ENCODE results near the gene RCAN1.
A peak's percentile ranks its signal among the peaks of the same experiment; 100 is the strongest.
"Not testable (repeated sequence)": the region's sequence is repeated elsewhere in the genome, so short reads cannot be mapped to it uniquely, and the experiment has no call there.

The RCAN1 gene

DNA sequence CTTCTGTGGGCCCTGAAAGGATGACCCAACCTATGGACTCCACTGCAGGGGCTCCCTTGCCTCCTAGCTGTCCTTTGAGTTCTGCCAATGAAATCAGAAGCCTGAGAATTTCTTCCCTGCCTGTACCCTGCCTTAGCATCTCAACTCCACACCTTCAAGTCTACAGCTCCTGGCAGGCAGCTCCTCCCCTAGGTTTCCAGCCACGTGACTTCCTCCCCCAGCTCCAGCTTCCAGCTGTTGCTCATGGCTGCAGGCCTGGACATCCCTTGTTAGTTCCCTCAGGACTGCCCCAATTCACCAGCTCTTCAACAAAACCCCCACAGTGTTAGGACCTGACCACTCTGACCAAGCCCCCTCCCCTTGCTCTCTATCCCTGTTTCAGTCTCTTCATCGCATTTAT is 2.4 kb downstream of the RCAN1 start:
- Mint-ChIP-seq H3K4me1 (ENCODE audit: low read depth) (peaks cover 35% of the 10 kb centered on the region), H3K27ac (no peak overlapping the region), H3K4me3 (no peak overlapping the region), H3K36me3 (ENCODE audit: low read depth) (peaks cover 3% of the 10 kb centered on the region), H3K27me3 (no peaks in the 10 kb centered on the region), H3K9me3 (no peaks in the 10 kb centered on the region)
- DNase-seq: no peak

DNA sequence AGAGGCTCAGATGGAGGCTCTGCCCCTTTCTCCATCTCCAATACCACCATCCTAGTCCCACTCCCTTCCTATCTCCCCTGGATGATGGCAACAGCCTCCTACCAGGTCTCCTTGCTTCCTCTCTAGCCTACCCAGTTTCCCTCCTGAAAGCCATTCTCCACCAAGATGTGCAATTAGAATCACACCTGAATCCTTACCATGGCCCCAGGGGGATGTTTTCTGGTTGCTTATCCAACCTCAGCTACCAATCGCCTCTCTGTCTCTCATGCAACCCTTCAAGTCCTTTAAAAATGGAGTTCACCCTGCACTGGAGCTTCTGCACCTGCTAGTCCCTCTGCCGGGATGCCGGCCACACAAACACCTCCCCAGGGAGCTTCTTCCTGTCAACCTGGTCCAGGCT is 2.9 kb downstream of the RCAN1 start:
- DNase-seq: no peak
- no peaks in the 10 kb centered on the region for H3K27me3 Mint-ChIP-seq
- H3K4me1 Mint-ChIP-seq (ENCODE audit: low read depth): peaks cover 35% of the 10 kb centered on the region
- no peaks in the 10 kb centered on the region for H3K9me3 Mint-ChIP-seq
- H3K27ac Mint-ChIP-seq: no peak overlapping the region
- H3K4me3 Mint-ChIP-seq: no peak overlapping the region
- peaks cover 3% of the 10 kb centered on the region for H3K36me3 Mint-ChIP-seq (ENCODE audit: low read depth)

DNA sequence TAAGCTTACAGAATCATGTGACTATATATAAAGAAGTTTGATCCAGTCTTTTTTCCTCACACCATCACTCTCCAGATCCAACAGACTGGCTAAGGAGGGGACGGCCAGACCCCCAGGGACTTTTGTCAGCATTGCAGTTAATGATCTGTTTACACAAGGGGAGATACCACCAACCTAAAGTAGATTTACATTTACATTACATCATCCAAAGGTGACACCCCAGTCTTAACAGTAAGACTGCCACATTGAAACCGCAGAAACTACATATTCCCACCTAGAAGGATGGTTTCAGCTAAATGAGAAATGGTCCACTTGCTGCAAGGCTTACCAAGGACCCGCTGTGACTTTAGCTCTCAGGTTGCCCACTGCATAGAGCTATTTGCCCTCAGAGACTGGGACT is 3.4 kb downstream of the RCAN1 start:
- Mint-ChIP-seq H3K27ac (no peak overlapping the region), H3K27me3 (no peaks in the 10 kb centered on the region), H3K4me1 (ENCODE audit: low read depth) (peaks cover 35% of the 10 kb centered on the region), H3K9me3 (no peaks in the 10 kb centered on the region), H3K36me3 (ENCODE audit: low read depth) (peaks cover 3% of the 10 kb centered on the region), H3K4me3 (no peak overlapping the region)
- no peak for DNase-seq

DNA sequence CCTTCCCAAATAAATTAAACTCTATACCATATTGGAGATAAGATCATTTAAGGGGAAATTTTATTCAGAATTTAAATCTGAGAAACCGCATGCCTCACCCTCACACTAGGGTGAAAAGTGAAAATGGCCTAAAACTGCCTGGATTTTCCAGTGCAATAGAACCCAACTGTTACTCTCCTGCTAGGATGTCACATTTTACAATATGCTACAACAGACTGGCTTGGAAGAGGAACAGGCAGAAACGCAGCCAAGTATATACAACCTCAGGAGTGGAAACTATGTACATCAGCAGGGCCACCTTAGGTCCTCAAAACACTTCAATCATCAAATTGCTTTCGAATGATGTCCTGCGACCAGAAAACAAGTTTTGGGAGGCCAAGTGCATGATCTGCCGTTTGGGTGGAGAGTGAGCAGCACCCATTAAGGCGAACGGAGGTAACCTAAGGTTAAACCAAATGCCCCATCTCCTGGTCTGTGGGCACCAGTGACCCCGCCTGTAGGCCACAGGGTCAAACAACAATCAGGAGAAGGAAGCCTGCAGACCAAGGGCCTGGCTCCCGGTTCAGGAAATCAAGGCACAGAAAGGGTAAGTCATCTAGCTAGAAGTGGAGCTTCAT is 4.9 kb downstream of the RCAN1 start:
- H3K4me1 Mint-ChIP-seq (ENCODE audit: low read depth): peaks cover 30% of the 10 kb centered on the region
- no peak overlapping the region for H3K4me3 Mint-ChIP-seq
- DNase-seq: no peak
- H3K27ac Mint-ChIP-seq: no peak overlapping the region
- no peaks in the 10 kb centered on the region for H3K9me3 Mint-ChIP-seq
- no peaks in the 10 kb centered on the region for H3K27me3 Mint-ChIP-seq
- peaks cover 3% of the 10 kb centered on the region for H3K36me3 Mint-ChIP-seq (ENCODE audit: low read depth)

DNA sequence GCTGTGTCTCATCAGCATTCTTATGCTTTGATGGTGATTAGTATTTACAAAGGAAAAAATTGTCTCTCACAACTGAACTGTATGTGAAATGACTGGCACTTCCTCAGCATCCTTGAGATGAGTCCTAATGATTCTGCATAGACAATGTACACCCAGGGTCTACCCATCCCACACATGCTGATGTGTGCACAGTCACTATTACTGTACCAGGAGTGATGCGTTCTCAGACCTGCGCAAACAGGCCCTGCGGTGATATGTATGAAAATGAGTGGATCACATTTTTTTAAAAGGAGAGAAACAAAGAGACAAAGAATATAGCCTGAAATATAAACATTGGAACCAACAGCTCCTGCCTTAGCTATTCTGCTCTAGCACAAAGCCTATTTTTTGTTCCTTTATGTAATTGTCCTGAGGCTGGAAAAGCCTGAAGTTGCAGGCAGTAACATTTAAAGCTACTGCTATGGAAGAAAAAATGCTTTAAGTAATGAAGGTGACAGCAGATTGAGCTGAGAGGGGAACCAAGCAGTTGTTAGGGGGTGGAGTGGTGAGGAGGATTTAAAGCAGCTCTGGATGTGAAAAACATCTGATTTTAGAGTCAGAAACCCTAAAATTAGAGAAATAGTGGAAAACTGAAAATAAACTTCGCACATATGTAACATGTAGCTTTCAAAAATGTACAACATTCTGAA is 5.5 kb downstream of the RCAN1 start:
- H3K4me1 Mint-ChIP-seq (ENCODE audit: low read depth): peaks cover 30% of the 10 kb centered on the region
- DNase-seq: no peak
- no peaks in the 10 kb centered on the region for H3K9me3 Mint-ChIP-seq
- no peaks in the 10 kb centered on the region for H3K27me3 Mint-ChIP-seq
- H3K4me3 Mint-ChIP-seq: no peak overlapping the region
- no peak overlapping the region for H3K27ac Mint-ChIP-seq
- H3K36me3 Mint-ChIP-seq (ENCODE audit: low read depth): peaks cover 3% of the 10 kb centered on the region

DNA sequence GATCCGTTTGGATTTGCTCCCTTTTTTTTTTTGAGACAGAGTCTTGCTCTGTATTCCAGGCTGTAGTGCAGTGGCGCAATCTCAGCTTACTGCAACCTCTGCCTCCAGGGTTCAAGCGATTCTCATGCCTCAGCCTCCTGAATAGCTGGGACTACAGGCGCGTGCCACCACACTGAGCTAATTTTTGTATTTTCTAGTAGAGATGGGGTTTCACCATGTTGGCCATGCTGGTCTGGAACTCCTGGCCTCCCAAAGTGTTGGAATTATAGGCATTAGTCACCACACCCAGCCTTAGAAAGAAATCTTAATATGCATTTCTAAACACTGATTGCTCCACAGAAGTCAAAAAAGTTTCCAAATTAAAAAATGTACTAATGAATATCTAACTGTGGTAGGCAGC is 7.5 kb downstream of the RCAN1 start:
- H3K4me1 Mint-ChIP-seq (ENCODE audit: low read depth): peaks cover 13% of the 10 kb centered on the region
- not testable (repeated sequence) for H3K9me3 Mint-ChIP-seq; H3K27me3 Mint-ChIP-seq; DNase-seq; H3K27ac Mint-ChIP-seq; H3K4me3 Mint-ChIP-seq; H3K36me3 Mint-ChIP-seq (ENCODE audit: low read depth)

DNA sequence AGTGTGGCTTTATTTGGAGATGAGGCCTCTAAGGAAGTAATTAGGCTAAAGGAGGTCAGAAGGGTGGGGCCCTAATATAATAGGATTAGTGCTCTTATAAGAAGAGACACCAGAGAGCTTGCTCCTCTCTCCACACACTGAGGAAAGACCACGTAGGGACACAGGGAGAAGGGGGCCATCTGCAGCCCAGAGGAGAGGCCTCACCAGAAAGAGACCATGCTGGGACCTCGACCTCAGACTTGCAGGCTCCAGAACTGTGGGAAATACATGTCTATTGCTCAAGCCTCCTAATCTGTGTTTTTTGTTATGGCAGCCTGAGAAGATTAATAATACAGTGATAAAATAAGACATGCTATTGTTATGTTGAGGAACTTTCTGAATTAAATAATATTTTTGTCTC is 8.3 kb downstream of the RCAN1 start:
- H3K9me3 Mint-ChIP-seq: no peaks in the 10 kb centered on the region
- H3K27ac Mint-ChIP-seq: no peak overlapping the region
- no peak overlapping the region for H3K4me3 Mint-ChIP-seq
- no peaks in the 10 kb centered on the region for H3K36me3 Mint-ChIP-seq (ENCODE audit: low read depth)
- no peaks in the 10 kb centered on the region for H3K27me3 Mint-ChIP-seq
- H3K4me1 Mint-ChIP-seq (ENCODE audit: low read depth): peaks cover 9% of the 10 kb centered on the region
- no peak for DNase-seq

DNA sequence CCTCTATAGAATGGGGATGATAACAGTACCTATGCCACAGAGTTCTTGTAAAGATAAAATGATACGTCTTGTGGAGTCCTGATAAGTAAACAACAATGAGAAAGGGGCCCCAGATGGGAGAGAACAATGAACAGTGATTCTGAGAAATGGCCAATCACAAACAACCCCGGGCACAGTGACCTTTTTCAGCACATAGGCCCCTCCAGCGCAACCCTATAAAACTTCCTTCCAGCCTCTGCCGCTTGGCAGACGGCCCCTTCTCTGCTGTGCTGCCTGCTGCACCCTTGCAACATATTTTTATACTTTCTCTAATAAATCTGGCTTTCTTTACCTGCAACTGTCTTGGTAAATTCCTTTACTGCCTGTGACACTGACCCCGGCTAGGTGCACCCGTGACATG is 8.9 kb downstream of the RCAN1 start:
- H3K27me3 Mint-ChIP-seq: no peaks in the 10 kb centered on the region
- DNase-seq: no peak
- no peaks in the 10 kb centered on the region for H3K9me3 Mint-ChIP-seq
- no peak overlapping the region for H3K4me3 Mint-ChIP-seq
- no peak overlapping the region for H3K27ac Mint-ChIP-seq
- H3K4me1 Mint-ChIP-seq (ENCODE audit: low read depth): peaks cover 9% of the 10 kb centered on the region
- no peaks in the 10 kb centered on the region for H3K36me3 Mint-ChIP-seq (ENCODE audit: low read depth)

DNA sequence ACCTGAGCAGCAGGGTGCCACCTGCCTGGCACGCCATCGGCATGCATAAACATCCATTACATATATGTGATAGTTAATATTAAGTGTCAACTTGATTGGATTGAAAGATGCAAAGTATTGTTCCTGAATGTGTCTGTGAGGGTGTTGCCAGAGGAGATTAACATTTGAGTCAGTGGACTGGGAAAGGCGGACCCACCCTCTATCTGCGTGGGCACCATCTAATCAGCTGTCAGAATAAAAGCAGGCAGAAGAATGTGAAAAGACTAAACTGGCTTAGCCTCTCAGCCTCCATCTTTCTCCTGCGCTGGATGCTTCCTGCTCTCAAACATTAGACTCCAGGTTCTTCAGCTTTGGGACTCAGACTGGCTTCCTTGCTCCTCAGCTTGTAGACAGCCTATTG is 10.0 kb downstream of the RCAN1 start:
- not testable (repeated sequence) for DNase-seq; H3K27me3 Mint-ChIP-seq; H3K27ac Mint-ChIP-seq; H3K4me3 Mint-ChIP-seq; H3K4me1 Mint-ChIP-seq (ENCODE audit: low read depth); H3K36me3 Mint-ChIP-seq (ENCODE audit: low read depth); H3K9me3 Mint-ChIP-seq

DNA sequence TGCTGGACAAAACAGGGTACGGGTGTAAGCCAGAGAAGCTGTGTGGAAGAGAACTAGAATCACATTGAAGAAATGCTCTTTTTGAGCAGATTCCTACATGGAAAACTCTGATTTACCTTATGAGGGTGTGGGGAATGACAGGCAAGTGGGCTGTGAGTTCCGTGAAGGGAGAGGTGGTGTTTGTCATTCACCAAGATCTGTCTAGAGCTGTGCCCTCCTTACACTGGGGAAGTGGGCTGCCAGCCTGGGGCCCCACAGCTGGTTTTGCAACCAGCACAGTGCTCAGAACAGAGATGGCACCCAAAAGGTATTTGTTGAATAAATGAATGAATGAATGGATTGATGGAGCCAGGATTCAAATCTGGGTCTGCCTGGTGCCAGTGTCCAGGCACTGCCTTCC is 10.4 kb downstream of the RCAN1 start:
- Mint-ChIP-seq H3K36me3 (ENCODE audit: low read depth) (no peaks in the 10 kb centered on the region), H3K27ac (no peak overlapping the region), H3K4me3 (no peak overlapping the region), H3K4me1 (ENCODE audit: low read depth) (peaks cover 4% of the 10 kb centered on the region), H3K27me3 (no peaks in the 10 kb centered on the region), H3K9me3 (no peaks in the 10 kb centered on the region)
- no peak for DNase-seq

DNA sequence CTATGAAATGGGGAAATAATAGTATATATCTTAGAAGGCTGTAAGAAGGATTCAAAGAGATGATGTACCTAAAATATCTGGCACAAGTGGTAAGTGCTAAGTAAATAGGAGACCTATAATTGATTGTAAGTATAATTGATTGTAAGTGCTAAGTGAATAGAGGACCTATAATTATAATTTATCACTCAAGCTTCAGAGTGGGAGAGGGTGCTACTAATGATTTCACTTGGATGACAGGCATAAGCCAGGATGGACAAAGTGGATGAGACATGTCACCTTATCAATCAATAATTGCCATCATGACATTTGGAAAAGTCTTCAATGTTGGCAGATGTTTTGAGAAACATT is 11.2 kb downstream of the RCAN1 start:
- no peak for DNase-seq
- Mint-ChIP-seq H3K27me3 (no peaks in the 10 kb centered on the region), H3K4me3 (no peak overlapping the region), H3K36me3 (ENCODE audit: low read depth) (no peaks in the 10 kb centered on the region), H3K27ac (no peak overlapping the region), H3K9me3 (no peaks in the 10 kb centered on the region), H3K4me1 (ENCODE audit: low read depth) (peaks cover 6% of the 10 kb centered on the region)

DNA sequence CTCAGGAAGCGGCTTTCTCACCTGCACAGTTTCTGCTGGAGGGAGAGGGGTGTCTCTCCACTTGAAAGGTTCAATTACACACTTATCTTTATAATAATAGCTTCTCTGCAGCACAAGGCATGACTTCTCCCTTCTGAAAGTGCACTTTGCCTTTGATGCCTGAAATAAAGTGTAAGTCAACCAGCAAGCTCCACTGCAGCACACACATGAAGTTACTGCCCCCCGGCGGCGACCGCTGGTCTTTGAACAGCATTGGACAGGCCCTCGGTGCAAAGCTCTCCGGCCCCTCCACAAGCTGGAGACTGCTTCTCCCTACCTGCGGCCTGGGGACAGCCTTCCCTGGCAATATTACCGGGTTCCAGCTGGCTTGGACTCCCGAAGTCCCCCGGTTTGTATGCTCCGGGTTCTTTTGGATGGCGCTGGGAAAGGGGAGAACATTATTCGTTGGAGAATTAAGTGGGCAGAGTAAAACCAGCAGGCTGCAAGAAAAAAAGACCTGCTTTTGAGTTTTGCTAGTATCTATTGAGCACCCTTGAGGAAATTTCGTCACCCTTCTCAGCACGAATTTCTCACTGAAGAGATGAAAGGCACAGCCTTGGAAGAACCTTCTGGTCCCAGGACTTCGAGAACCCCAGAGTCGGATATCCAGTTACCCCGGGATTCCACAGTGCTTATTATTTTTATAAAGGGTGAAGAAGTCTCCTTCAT is 11.8 kb downstream of the RCAN1 start:
- Mint-ChIP-seq H3K4me1 (ENCODE audit: low read depth) (peaks cover 6% of the 10 kb centered on the region), H3K36me3 (ENCODE audit: low read depth) (no peaks in the 10 kb centered on the region), H3K9me3 (no peaks in the 10 kb centered on the region), H3K27me3 (no peaks in the 10 kb centered on the region), H3K27ac (no peak overlapping the region), H3K4me3 (no peak overlapping the region)
- peak; percentile 77 for DNase-seq

DNA sequence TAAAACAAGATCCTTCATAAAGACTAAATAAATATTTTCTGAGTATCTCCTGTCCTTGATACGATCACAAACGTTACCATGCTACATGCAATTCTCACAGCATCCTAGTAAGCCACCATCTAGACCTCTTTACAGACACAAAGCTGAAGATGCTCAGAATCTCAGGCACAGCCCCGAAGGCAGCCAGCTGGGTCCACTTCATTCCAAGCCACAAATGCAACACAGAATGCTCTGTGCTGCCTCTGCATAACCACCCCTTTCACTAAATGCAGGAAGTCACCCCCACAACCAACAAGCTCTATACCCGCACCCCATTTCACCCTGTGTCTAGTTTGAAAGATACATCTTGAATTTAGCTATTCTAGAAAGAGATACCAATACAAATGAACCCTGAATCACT is 12.9 kb downstream of the RCAN1 start:
- Mint-ChIP-seq H3K4me3 (no peak overlapping the region), H3K36me3 (ENCODE audit: low read depth) (no peaks in the 10 kb centered on the region), H3K27me3 (no peaks in the 10 kb centered on the region), H3K9me3 (no peaks in the 10 kb centered on the region), H3K27ac (no peak overlapping the region), H3K4me1 (ENCODE audit: low read depth) (peaks cover 6% of the 10 kb centered on the region)
- DNase-seq: no peak

DNA sequence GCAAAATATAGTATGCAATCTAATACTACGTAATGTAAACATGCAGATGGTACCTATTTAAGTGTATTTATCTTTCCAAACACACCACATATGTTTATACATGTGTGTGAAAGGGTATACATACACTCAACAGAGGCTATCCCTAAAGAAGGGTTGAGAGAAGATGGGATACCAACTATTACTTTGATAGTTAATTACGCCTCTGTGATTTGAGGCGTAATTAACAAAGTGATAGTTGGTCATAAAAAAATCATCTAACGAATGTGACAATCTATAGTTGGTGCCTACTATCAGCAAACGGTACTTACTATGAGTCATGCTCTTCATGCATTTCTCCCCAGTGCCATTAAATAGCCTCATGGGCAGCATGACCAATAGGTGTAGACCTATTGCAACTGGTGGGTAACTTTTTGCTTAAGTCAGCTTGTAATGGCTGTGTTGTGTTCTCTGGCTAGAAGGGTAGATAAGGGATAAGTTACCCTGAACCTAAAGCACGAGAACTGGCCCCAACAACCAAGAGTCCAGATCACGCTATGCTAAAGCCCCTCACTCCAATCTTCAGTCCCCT is 15.3 kb downstream of the RCAN1 start:
- H3K36me3 Mint-ChIP-seq (ENCODE audit: low read depth): no peaks in the 10 kb centered on the region
- H3K27me3 Mint-ChIP-seq: no peaks in the 10 kb centered on the region
- H3K27ac Mint-ChIP-seq: no peak overlapping the region

DNA sequence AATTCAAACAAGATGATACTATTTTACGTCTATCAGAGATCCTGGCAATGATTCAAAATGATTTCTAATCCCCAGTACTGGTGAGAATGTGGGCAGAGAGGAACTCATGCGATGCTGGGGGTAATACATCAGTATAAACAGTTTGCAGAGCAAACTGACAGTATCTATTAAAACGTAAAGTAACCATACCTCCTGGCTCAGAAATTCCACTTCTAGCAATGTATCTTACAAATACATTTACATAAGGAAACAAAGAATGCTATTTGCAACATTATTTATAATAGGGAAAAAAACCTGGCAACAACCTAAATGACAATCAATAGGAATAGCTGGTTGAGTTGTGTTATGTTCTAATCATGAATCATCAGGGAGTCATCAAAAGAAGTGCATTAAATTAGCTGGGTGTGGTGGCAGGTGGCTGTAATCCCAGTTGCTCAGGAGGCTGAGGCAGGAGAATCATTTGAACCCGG is 15.9 kb downstream of the RCAN1 start:
- DNase-seq: no peak
- Mint-ChIP-seq H3K4me3 (no peak overlapping the region), H3K36me3 (ENCODE audit: low read depth) (no peaks in the 10 kb centered on the region), H3K27me3 (no peaks in the 10 kb centered on the region), H3K9me3 (no peaks in the 10 kb centered on the region), H3K4me1 (ENCODE audit: low read depth) (peaks cover 6% of the 10 kb centered on the region), H3K27ac (no peak overlapping the region)

More for the DNA sequence above, 15.3 kb downstream of the RCAN1 start:
- Mint-ChIP-seq H3K4me1 (ENCODE audit: low read depth) (peaks cover 6% of the 10 kb centered on the region), H3K9me3 (no peaks in the 10 kb centered on the region), H3K4me3 (no peak overlapping the region)
- no peak for DNase-seq

All from activated T-cell treated with anti-CD3 and anti-CD28 coated beads, Interleukin-2, amount 50 U/mL, for 24 hours (primary cell).